ENCODE results near the gene FKBP4.

DNA sequence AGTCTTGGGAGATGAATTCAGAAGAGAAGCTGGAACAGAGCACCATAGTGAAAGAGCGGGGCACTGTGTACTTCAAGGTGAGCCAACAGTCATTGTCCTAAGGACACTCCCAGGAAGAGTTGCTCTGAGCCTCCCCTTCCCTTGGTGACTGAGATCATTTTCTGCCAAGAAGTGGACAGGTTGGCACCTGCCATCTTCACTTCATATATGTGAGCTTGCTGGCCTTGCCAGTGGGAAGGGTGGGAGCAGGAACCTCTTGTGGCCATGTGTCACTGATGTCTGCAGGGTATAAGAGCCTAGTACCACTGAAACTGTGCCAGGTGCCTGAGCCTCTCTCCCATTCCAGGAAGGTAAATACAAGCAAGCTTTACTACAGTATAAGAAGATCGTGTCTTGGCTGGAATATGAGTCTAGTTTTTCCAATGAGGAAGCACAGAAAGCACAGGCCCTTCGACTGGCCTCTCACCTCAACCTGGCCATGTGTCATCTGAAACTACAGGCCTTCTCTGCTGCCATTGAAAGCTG, 5.3 kb downstream of the FKBP4 start:
- TF ChIP-seq CTCF (CRISPR knock-in tag; IDR thresholded peaks at IDR 0.05) (no peak), ATF3 (CRISPR knock-in tag; IDR thresholded peaks at IDR 0.05) (no peak), ZNF883 (CRISPR knock-in tag; IDR thresholded peaks at IDR 0.05; ENCODE audit: not compliant biosample characterization) (no peak), REST (IDR thresholded peaks at IDR 0.05; ENCODE audit: borderline replicate concordance in 1 of 2, low read depth in 1 of 2, low read length in 2 of 2) (no peak)

Measured in HepG2 (cell line).